ENCODE measurements around the gene MPPE1. TPM values are rescaled to one million over a fixed set of nuclear protein-coding genes. Genes with fewer than 3 reads are reported as not detected.

MPPE1 gene
- total RNA-seq, 4 donors from 2014 or later = 11.0 to 49.2 (median 28.8) TPM

DNA sequence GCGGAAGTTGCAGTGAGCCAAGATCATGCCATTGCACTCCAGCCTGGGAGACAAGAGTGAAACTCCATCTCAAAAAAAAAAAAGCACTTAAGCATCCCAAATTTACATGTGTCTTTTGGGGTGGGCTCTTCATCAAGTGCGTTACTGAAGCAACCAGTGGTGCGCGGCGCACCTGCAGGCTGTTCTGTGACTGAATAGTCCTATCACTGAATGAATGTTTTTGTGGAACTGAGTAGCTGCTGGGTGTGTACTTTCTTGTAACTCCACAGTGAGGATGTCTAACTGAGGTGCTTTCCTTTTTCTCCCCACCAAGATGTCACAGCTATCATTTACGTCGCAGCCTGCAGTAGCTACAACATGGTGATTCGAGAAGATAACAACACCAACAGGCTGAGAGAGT lies 39.9 kb downstream of the MPPE1 start:
- no peak for ATAC-seq (ENCODE audit: low FRiP score)
- TF ChIP-seq, protein P1, sequence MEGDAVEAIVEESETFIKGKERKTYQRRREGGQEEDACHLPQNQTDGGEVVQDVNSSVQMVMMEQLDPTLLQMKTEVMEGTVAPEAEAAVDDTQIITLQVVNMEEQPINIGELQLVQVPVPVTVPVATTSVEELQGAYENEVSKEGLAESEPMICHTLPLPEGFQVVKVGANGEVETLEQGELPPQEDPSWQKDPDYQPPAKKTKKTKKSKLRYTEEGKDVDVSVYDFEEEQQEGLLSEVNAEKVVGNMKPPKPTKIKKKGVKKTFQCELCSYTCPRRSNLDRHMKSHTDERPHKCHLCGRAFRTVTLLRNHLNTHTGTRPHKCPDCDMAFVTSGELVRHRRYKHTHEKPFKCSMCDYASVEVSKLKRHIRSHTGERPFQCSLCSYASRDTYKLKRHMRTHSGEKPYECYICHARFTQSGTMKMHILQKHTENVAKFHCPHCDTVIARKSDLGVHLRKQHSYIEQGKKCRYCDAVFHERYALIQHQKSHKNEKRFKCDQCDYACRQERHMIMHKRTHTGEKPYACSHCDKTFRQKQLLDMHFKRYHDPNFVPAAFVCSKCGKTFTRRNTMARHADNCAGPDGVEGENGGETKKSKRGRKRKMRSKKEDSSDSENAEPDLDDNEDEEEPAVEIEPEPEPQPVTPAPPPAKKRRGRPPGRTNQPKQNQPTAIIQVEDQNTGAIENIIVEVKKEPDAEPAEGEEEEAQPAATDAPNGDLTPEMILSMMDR (IDR thresholded peaks at IDR 0.05) = no peak
- DNase-seq (ENCODE audit: low spot score) = no peak

DNA sequence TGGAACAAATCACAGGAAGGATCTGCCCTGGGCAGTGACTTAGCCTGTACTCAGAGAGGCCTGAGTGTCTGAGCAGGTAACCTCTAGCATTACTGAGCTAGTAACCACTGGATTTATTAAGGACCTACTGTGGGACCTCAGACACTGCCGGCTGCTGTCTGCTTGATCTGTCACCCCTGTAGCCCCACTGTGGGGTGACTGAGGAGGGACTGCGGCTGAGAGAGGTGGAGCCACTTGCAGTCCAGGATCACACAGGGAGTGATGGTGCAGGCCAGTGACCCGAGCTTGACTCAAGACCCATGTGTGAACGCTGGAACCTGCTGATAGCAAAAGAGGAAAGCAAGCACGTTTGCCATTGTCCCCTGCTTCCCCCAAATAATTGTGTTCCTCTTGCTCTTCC lies 41.4 kb downstream of the MPPE1 start:
- ATAC-seq (ENCODE audit: low FRiP score) = no peak
- TF ChIP-seq, protein P1 (IDR thresholded peaks at IDR 0.05) = no peak

DNA sequence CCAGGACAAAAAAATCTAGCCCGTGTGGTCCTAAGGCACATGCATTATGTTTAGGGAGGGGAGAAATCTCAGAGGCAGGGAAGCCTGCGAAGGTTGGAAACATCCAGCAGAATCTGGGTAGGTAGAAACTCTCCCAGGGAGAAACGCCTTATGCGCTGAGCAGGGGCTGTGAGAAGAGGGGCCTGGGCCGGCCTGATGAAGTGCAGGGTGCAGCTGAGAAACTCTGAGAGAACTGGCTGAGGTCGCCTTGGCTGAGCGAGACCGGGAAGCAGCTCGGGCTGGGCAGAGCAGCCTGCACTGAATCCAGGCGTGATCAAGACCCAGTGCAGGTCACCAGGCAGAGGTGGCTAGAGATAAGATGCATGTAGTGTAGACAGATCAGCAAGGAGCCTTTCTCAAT lies 41.8 kb downstream of the MPPE1 start:
- no peak for DNase-seq (ENCODE audit: low spot score)
- no peak for ATAC-seq (ENCODE audit: low FRiP score)
- TF ChIP-seq, protein P1 (IDR thresholded peaks at IDR 0.05) = no peak

More for the DNA sequence above, 41.4 kb downstream of the MPPE1 start:
- no peak for DNase-seq (ENCODE audit: low spot score)

DNA sequence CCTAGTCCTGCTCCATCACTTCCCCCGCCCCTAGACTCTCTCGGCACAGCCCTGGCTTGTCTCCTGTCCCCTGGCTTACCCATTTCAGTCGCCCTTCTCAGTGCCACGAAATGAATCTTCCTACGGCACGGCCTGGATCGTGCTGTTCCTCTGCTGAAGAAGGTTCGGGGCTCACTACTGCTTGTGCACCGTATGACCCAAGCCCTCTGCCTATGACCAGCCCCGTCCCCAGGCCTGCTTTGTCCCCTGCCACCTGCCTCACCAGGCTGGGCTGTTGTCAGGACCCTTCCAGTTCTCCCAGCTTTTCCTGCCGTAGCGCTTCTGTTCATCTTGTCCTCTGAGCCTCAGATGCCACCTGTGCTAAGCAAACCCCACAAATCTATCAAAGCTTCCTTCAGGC lies 43.0 kb downstream of the MPPE1 start:
- TF ChIP-seq, protein P1 (IDR thresholded peaks at IDR 0.05) = no peak
- no peak for DNase-seq (ENCODE audit: low spot score)
- ATAC-seq (ENCODE audit: low FRiP score) = no peak

DNA sequence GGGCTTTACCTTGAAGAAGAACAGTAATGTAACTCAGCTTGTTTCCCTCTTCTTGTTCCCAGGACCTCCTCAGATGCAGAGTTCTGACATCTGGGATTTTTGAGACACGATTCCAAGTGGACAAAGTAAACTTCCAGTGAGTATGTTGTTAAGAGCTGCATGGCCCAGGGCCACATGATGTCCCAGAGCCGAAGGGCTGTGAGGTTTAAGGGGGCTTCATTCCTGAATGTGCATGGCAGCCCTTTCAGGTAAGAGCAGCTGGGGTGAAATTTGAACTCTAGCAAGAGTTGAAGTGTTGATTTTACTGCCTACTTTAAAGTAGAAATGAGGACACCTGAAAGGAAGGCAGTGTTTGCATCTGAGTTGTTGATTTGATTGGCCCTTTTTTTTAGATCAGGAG lies 43.6 kb downstream of the MPPE1 start:
- DNase-seq (ENCODE audit: low spot score) (no peak), ATAC-seq (ENCODE audit: low FRiP score) (no peak)
- TF ChIP-seq, protein P1 (IDR thresholded peaks at IDR 0.05) = no peak

DNA sequence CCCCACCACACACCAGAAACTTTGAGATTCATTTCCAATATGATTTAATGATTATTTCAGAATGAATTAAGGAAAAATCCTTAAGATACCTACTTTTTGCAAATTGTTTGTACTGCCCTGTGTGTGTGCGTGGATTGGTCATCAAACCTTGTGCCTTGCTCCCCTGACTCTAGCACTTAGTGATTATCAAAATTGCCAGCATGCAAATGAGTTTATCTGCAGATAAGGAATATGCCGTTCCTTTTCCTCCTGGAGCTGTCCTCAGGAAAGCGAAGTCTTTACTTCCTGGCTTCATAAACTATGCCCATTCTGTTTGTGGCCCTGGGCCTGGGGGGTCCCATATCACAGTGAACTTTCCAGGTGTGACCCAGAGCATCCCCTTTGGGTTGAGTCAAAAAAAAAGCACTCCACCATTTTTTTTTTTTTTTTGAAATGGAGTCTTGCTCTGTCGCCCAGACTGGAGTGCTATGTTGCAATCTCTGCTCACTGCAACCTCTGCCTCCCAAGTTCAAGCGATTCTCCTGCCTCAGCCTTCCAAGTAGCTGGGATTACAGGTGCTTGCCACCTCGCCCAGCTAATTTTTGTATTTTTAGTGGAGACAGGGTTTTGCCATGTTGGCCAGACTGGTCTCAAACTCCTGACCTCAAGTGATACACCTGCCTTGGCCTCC lies 45.5 kb downstream of the MPPE1 start:
- no peak for ATAC-seq (ENCODE audit: low FRiP score)
- DNase-seq (ENCODE audit: low spot score) = no peak
- TF ChIP-seq, protein P1 (IDR thresholded peaks at IDR 0.05) = no peak

DNA sequence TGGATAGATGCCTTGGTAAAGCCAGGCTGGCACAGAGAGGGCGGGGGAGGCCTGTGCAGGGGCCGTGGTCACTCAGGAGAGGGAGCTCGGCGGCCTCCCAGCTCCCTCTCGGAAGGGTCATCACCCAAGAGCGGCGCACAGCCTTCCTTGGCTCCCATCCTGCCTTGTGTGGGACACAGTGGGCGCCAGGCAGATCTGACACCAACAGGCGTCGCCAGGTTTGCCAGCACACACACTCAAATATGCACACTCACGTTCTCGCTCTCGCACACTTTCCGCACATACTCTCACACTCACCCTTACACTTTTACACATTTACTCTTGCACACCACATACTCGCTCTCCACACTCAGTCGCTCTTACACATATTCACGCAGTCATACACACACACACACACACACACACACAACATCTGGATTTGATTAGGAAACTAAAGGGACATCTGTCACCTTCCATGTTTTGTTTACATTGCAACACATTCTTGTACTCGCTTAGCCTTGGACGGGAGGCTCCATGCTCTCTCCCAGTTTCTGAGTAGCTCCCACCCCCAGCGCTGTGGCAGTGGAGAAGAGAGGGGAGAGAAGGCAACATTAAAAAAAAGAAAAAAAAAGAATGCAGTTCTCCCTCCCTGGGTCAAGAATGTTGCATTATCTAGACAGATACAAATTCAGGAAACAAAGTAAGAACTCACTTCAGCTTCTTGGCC lies 46.4 kb downstream of the MPPE1 start:
- TF ChIP-seq, protein P1 (IDR thresholded peaks at IDR 0.05) = no peak
- ATAC-seq (ENCODE audit: low FRiP score) (no peak), DNase-seq (ENCODE audit: low spot score) (no peak)
